GM23338 (cell line): ENCODE data around the gene PYGO2. TPM values are rescaled to one million over a fixed set of nuclear protein-coding genes. Genes with fewer than 3 reads are reported as not detected.
A peak's percentile ranks its signal among the peaks of the same experiment; 100 is the strongest.

Source experiments
- ATAC-seq: fragments of 200-7000 bp; cut with Tn5 transposase; 3 replicates; pipeline ENCODE4 v1.9.1; 2020
- DNase-seq: peaks from one replicate; pipeline ENCODE4 v3.0.0-alpha.2; 2015; ENCODE audit warnings: low spot score
- H2AFZ ChIP-seq: fragments of 200-600 bp; sonication (generic); 2 replicates; pipeline ENCODE4 v1.8.0; 2016; ENCODE audit warnings: antibody characterized with exemption, mild to moderate bottlenecking, moderate library complexity
- H3F3A ChIP-seq: fragments of 200-600 bp; sonication (generic); replicated peaks from 2 replicates; pipeline ENCODE4 v1.8.0; 2017; ENCODE audit warnings: antibody characterized with exemption, mixed run types, low read depth
- H3K27ac ChIP-seq: fragments of 200-600 bp; sonication (generic); 2 replicates; pipeline ENCODE4 v1.6.1; 2016; ENCODE audit warnings: low read depth
- H3K27me3 ChIP-seq: fragments of 200-600 bp; sonication (generic); 2 replicates; pipeline ENCODE4 v1.8.0; 2016; ENCODE audit warnings: mild to moderate bottlenecking, mixed run types, moderate library complexity; ENCODE audit not compliant: insufficient read depth
- H3K36me3 ChIP-seq: fragments of 200-600 bp; sonication (generic); 2 replicates; pipeline ENCODE4 v1.8.0; 2016; ENCODE audit warnings: mild to moderate bottlenecking; ENCODE audit not compliant: insufficient read depth
- H3K4me1 ChIP-seq: fragments of 200-600 bp; sonication (generic); 2 replicates; pipeline ENCODE4 v1.8.0; 2016; ENCODE audit warnings: mild to moderate bottlenecking, moderate library complexity; ENCODE audit not compliant: insufficient read depth
- H3K4me2 ChIP-seq: fragments of 200-600 bp; sonication (generic); 2 replicates; pipeline ENCODE4 v1.7.1; 2017; ENCODE audit warnings: mixed run types
- H3K4me3 ChIP-seq: fragments of 200-600 bp; sonication (generic); 2 replicates; pipeline ENCODE4 v1.6.1; 2016; ENCODE audit warnings: mixed run types
- H3K79me2 ChIP-seq: fragments of 200-600 bp; sonication (generic); replicated peaks from 2 replicates; pipeline ENCODE4 v1.8.0; 2017; ENCODE audit warnings: mild to moderate bottlenecking; ENCODE audit not compliant: insufficient read depth
- H3K9me2 ChIP-seq: fragments of 200-600 bp; sonication (generic); 2 replicates; pipeline ENCODE4 v1.8.0; 2017; ENCODE audit not compliant: insufficient read depth
- H4K20me1 ChIP-seq: fragments of 200-600 bp; sonication (generic); replicated peaks from 2 replicates; pipeline ENCODE4 v1.8.0; 2017; ENCODE audit warnings: mild to moderate bottlenecking; ENCODE audit not compliant: insufficient read depth
- H3K27ac Mint-ChIP-seq: 2 replicates; pipeline ENCODE4 v1.8.0; 2020; ENCODE audit warnings: inconsistent platforms, mild to moderate bottlenecking, moderate library complexity, mixed read lengths
- H3K27me3 Mint-ChIP-seq: 3 replicates; pipeline ENCODE4 v1.8.0; 2022; ENCODE audit warnings: low read depth, mild to moderate bottlenecking, moderate library complexity, mixed read lengths, inconsistent platforms; ENCODE audit not compliant: insufficient read depth, poor library complexity
- H3K36me3 Mint-ChIP-seq: 3 replicates; pipeline ENCODE4 v1.8.0; 2021; ENCODE audit warnings: low read depth, mild to moderate bottlenecking, inconsistent platforms, moderate library complexity, mixed read lengths
- H3K4me1 Mint-ChIP-seq: 3 replicates; pipeline ENCODE4 v1.8.0; 2020; ENCODE audit warnings: mild to moderate bottlenecking, inconsistent platforms, mixed read lengths
- H3K4me3 Mint-ChIP-seq: 3 replicates; pipeline ENCODE4 v1.8.0; 2021; ENCODE audit warnings: moderate library complexity, mild to moderate bottlenecking, inconsistent platforms, mixed read lengths
- H3K9me3 Mint-ChIP-seq: 3 replicates; pipeline ENCODE4 v1.8.0; 2020; ENCODE audit warnings: moderate library complexity, mild to moderate bottlenecking, inconsistent platforms, mixed read lengths
- CREB1 ChIP-seq: fragments of 250-450 bp; sonication (Bioruptor Pico); IDR thresholded peaks from 2 replicates; pipeline ENCODE4 v1.5.0; 2020; ENCODE audit warnings: low read depth, mild to moderate bottlenecking, moderate library complexity
- CTCF ChIP-seq, 2 experiments: fragments of 200-600 bp in 1 of 2; sonication (generic) in 1 of 2; conservative IDR thresholded peaks; 2 replicates each; pipeline versions ENCODE4 v1.5.1 to v1.6.1; 2016 to 2017; ENCODE audit warnings: antibody characterized with exemption in 2 of 2, low read depth in 2 of 2, mild to moderate bottlenecking in 2 of 2, moderate library complexity in 1 of 2
- ETS1 ChIP-seq: IDR thresholded peaks from 2 replicates; pipeline ENCODE4 v1.6.1; 2016; ENCODE audit warnings: antibody characterized with exemption
- EZH2 ChIP-seq: fragments of 200-600 bp; sonication (generic); IDR thresholded peaks from one replicate; pipeline ENCODE4 v1.8.0; 2017; ENCODE audit warnings: antibody characterized with exemption, mild to moderate bottlenecking, low read depth; ENCODE audit not compliant: unreplicated experiment
- EZH2phosphoT487 ChIP-seq: fragments of 200-600 bp; sonication (generic); IDR thresholded peaks from one replicate; pipeline ENCODE4 v1.8.1; 2018; ENCODE audit warnings: antibody characterized with exemption; ENCODE audit not compliant: unreplicated experiment
- JUNB ChIP-seq: IDR thresholded peaks from one replicate; pipeline ENCODE4 v1.6.1; 2016; ENCODE audit warnings: antibody characterized with exemption; ENCODE audit not compliant: unreplicated experiment
- NANOG ChIP-seq: IDR thresholded peaks from 2 replicates; pipeline ENCODE4 v1.6.1; 2016; ENCODE audit warnings: antibody characterized with exemption, borderline replicate concordance
- POLR2AphosphoS5 ChIP-seq: IDR thresholded peaks from 2 replicates; pipeline ENCODE4 v1.6.1; 2016; ENCODE audit warnings: antibody characterized with exemption, low read depth
- REST ChIP-seq: IDR thresholded peaks from one replicate; pipeline ENCODE4 v1.6.1; 2018; ENCODE audit warnings: antibody characterized with exemption; ENCODE audit not compliant: unreplicated experiment
- STAT1 ChIP-seq: IDR thresholded peaks from one replicate; pipeline ENCODE4 v1.6.1; 2016; ENCODE audit warnings: antibody characterized with exemption; ENCODE audit not compliant: unreplicated experiment
- ZNF114 ChIP-seq: fragments of 250-450 bp; sonication (Bioruptor Pico); IDR thresholded peaks from 2 replicates; pipeline ENCODE4 v1.5.0; 2020; ENCODE audit warnings: mild to moderate bottlenecking, moderate library complexity
- ZNF331 ChIP-seq: fragments of 250-450 bp; sonication (Bioruptor Pico); IDR thresholded peaks from 2 replicates; pipeline ENCODE4 v1.5.0; 2020; ENCODE audit warnings: low read depth, mild to moderate bottlenecking, moderate library complexity
- ZNF462 ChIP-seq: fragments of 250-450 bp; sonication (Bioruptor Pico); IDR thresholded peaks from 2 replicates; pipeline ENCODE4 v1.5.0; 2020; ENCODE audit warnings: mild to moderate bottlenecking, moderate library complexity
- polyA plus RNA-seq: library from polyadenylated mRNA; unstranded; fragments of >200 nt; fragmentation: Nextera tagmentation; extraction: Ambion mirVana; gene quantifications from 2 replicates; pipeline ENCODE4 v1.2.1, GENCODE V29; 2016
- total RNA-seq: library from RNA; depleted of rRNA; stranded (reverse); fragments of >200 nt; shearing (Covaris generic); gene quantifications from 2 replicates; pipeline ENCODE4 v1.2.3, GENCODE V29; 2014

Gene PYGO2
- total and polyA plus RNA-seq, 2 experiments from 2014 or later = 11.0 to 29.0 TPM

GRCh38 chr1:154971341-154971998 is 9.9 kb upstream of the PYGO2 start:
- Histone ChIP-seq H3K4me1 (peaks cover 23% of the 10 kb centered on the region), H3K9me2 (no peaks in the 10 kb centered on the region), H4K20me1 (peaks cover 20% of the 10 kb centered on the region), H2AFZ (no peak overlapping the region), H3K36me3 (peaks cover 12% of the 10 kb centered on the region), H3K79me2 (peaks cover 58% of the 10 kb centered on the region), H3K27me3 (no peaks in the 10 kb centered on the region), H3K27ac (peak overlapping the region; percentile 97), H3K4me2 (peak overlapping the region; percentile 90), H3K4me3 (peak overlapping the region; percentile 82), H3F3A (peaks cover 22% of the 10 kb centered on the region)
- Mint-ChIP-seq H3K4me1 (peaks cover 36% of the 10 kb centered on the region), H3K36me3 (peaks cover 37% of the 10 kb centered on the region), H3K27me3 (peaks cover 14% of the 10 kb centered on the region), H3K9me3 (peaks cover 3% of the 10 kb centered on the region; the same call in 1 of the 3 replicates), H3K4me3 (no peak overlapping the region), H3K27ac (no peak overlapping the region)
- no peak for ATAC-seq
- DNase-seq = no peak
- no peak for TF ChIP-seq ETS1
- no peak; the same call in 1 of the 2 replicates for TF ChIP-seq POLR2AphosphoS5
- no peak for TF ChIP-seq ZNF462
- no peak for TF ChIP-seq EZH2
- TF ChIP-seq ZNF331 (CRISPR knock-in tag) = no peak
- TF ChIP-seq REST = no peak
- no peak for TF ChIP-seq ZNF114 (CRISPR knock-in tag)
- no peak for TF ChIP-seq EZH2phosphoT487
- no peak for TF ChIP-seq CREB1
- TF ChIP-seq JUNB = no peak
- no peak for TF ChIP-seq CTCF (conservative IDR thresholded peaks at IDR 0.05; ENCODE audit: low read depth in 2 of 2)
- no peak for TF ChIP-seq NANOG
- TF ChIP-seq STAT1 = no peak
